HG03103 (cell line): ENCODE data around the gene PLPP3.

Experiments used
- ATAC-seq: cut with Tn5 transposase; IDR thresholded peaks from one replicate; pipeline ENCODE4 v1.9.1; 2021; ENCODE audit warnings: low read depth; ENCODE audit not compliant: unreplicated experiment

The PLPP3 gene

GRCh38 chr1:56526571-56527174 is 52.7 kb downstream of the PLPP3 start:
- ATAC-seq, result peak; percentile 68

GRCh38 chr1:56525489-56526041 is 53.8 kb downstream of the PLPP3 start:
- peak; percentile 76 for ATAC-seq

GRCh38 chr1:56524263-56524662 is 55.1 kb downstream of the PLPP3 start:
- no peak for ATAC-seq

GRCh38 chr1:56522680-56523079 is 56.7 kb downstream of the PLPP3 start:
- ATAC-seq, result no peak

GRCh38 chr1:56520016-56520601 is 59.3 kb downstream of the PLPP3 start:
- ATAC-seq, result no peak

- no peak for ATAC-seq
Observed at GRCh38 chr1:56517404-56518130, 61.8 kb downstream of the PLPP3 start.

GRCh38 chr1:56516539-56517252 is 62.7 kb downstream of the PLPP3 start:
- ATAC-seq, result peak; percentile 81

- ATAC-seq, result no peak
Observed at GRCh38 chr1:56515898-56516538, 63.3 kb downstream of the PLPP3 start.

GRCh38 chr1:56512724-56513494 is 66.5 kb downstream of the PLPP3 start:
- no peak for ATAC-seq

GRCh38 chr1:56511766-56512165 is 67.6 kb downstream of the PLPP3 start:
- no peak for ATAC-seq

- no peak for ATAC-seq
Observed at GRCh38 chr1:56511364-56511763, 68.0 kb downstream of the PLPP3 start.

GRCh38 chr1:56510642-56511021 is 68.7 kb downstream of the PLPP3 start:
- ATAC-seq, result no peak

- ATAC-seq, result no peak
Observed at GRCh38 chr1:56509713-56510641, 69.4 kb downstream of the PLPP3 start.

- no peak for ATAC-seq
Observed at GRCh38 chr1:56508523-56508983, 70.8 kb downstream of the PLPP3 start.

GRCh38 chr1:56507925-56508522 is 71.3 kb downstream of the PLPP3 start:
- ATAC-seq, result no peak

- no peak for ATAC-seq
Observed at GRCh38 chr1:56506951-56507491, 72.3 kb downstream of the PLPP3 start.

- no peak for ATAC-seq
Observed at GRCh38 chr1:56505792-56506743, 73.3 kb downstream of the PLPP3 start.
